B cell (primary cell): ENCODE results near the gene TMEM30A.

Source experiments
- EZH2 ChIP-seq: IDR thresholded peaks from 2 replicates; pipeline ENCODE4 v1.6.1; 2012; ENCODE audit warnings: borderline replicate concordance, low read depth, mild to moderate bottlenecking, moderate library complexity, low read length; ENCODE audit not compliant: insufficient read depth, poor library complexity, severe bottlenecking
- TF ChIP-seq, protein P1 (sequence below): fragments of 200-600 bp; IDR thresholded peaks from one replicate; pipeline ENCODE4 v1.8.0; 2022; ENCODE audit warnings: antibody characterized with exemption, mild to moderate bottlenecking

DNA sequence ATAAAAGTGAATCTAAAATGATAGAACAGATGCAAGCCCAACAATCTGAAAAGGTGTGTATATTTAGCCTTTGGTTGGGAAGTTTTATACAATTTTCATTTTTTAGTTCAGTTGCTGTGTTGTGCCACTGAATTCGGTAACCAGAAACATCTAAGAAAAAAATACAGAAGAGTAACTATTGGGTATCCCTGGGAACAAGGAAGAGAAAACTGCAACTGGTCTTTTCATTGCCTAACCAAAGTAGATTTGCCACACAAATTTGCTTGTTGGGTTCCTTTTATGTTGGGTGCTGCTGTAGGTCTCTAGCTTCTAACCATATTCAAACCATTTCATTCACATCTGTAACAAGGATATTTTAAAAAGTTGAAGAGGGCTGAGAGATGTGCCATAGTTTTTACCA, 2.8 kb upstream of the TMEM30A start:
- TF ChIP-seq, protein P1, sequence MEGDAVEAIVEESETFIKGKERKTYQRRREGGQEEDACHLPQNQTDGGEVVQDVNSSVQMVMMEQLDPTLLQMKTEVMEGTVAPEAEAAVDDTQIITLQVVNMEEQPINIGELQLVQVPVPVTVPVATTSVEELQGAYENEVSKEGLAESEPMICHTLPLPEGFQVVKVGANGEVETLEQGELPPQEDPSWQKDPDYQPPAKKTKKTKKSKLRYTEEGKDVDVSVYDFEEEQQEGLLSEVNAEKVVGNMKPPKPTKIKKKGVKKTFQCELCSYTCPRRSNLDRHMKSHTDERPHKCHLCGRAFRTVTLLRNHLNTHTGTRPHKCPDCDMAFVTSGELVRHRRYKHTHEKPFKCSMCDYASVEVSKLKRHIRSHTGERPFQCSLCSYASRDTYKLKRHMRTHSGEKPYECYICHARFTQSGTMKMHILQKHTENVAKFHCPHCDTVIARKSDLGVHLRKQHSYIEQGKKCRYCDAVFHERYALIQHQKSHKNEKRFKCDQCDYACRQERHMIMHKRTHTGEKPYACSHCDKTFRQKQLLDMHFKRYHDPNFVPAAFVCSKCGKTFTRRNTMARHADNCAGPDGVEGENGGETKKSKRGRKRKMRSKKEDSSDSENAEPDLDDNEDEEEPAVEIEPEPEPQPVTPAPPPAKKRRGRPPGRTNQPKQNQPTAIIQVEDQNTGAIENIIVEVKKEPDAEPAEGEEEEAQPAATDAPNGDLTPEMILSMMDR: no peak
- TF ChIP-seq EZH2: no peak
